GM12891 (cell line): ENCODE data around the gene WDR20.

Source experiments
- POLR2A ChIP-seq: IDR thresholded peaks from 2 replicates; pipeline ENCODE4 v1.6.1; 2011; ENCODE audit warnings: low read depth, low read length, control low read depth
- POLR2AphosphoS5 ChIP-seq: IDR thresholded peaks from 2 replicates; pipeline ENCODE4 v1.6.1; 2011; ENCODE audit warnings: low read depth, low read length, control low read depth
- POU2F2 ChIP-seq: IDR thresholded peaks from 2 replicates; pipeline ENCODE4 v1.6.1; 2011; ENCODE audit warnings: low read depth, mild to moderate bottlenecking, control low read depth, low read length, moderate library complexity
- SPI1 ChIP-seq: IDR thresholded peaks from 2 replicates; pipeline ENCODE4 v1.6.1; 2011; ENCODE audit warnings: low read depth, low read length, control low read depth
- TAF1 ChIP-seq: IDR thresholded peaks from 2 replicates; pipeline ENCODE4 v1.6.1; 2011; ENCODE audit warnings: low read depth, low read length, control low read depth

GRCh38 chr14:102194856-102195255 is 55.2 kb downstream of the WDR20 start:
- TF ChIP-seq POLR2A (no peak), TAF1 (no peak), POLR2AphosphoS5 (no peak), SPI1 (no peak), POU2F2 (no peak)
